Testis (tissue), 3 donors: ENCODE measurements around the gene SERPINB11. TPM values are rescaled to one million over a fixed set of nuclear protein-coding genes. Genes with fewer than 3 reads are reported as not detected.

Experiments
- DNase-seq: peaks from one replicate; pipeline ENCODE4 v3.0.0-alpha.2; 2019
- H3K27ac ChIP-seq, 2 donors: fragments of 200-600 bp; sonication (generic); one replicate each; pipeline ENCODE4 v1.5.1; 2019
- H3K27me3 ChIP-seq: fragments of 200-600 bp; sonication (generic); one replicate; pipeline ENCODE4 v1.5.1; 2019
- H3K36me3 ChIP-seq: fragments of 200-600 bp; sonication (generic); one replicate; pipeline ENCODE4 v1.5.1; 2017; ENCODE audit warnings: low read depth; ENCODE audit errors: missing control alignments
- H3K4me1 ChIP-seq: fragments of 200-600 bp; sonication (generic); one replicate; pipeline ENCODE4 v1.5.1; 2019
- H3K4me3 ChIP-seq, 2 donors: fragments of 200-600 bp; sonication (generic); one replicate each; pipeline ENCODE4 v1.5.1; 2017 to 2019
- H3K9me3 ChIP-seq: fragments of 200-600 bp; sonication (generic); one replicate; pipeline ENCODE4 v1.5.1; 2017
- POLR2A ChIP-seq: fragments of 450-650 bp; IDR thresholded peaks from one replicate; pipeline ENCODE4 v1.6.1; 2017; ENCODE audit warnings: antibody characterized with exemption, mild to moderate bottlenecking, moderate library complexity
- WGBS, 2 donors: methylation state at CpG; one replicate each; pipeline ENCODE4 v1.1.5; 2018; 5-methylcytosine and 5-hydroxymethylcytosine counted together
- intact Hi-C: fragments of 100-400 bp; cut with DNase I; formaldehyde crosslinking; loops from one replicate; pipeline ENCODE4 v1.15.1; 2023; ENCODE audit warnings: low total_unique reads
- polyA plus RNA-seq: library from polyadenylated mRNA; stranded (reverse); fragments of 350-450 nt; fragmentation: Illumina TruSeq; extraction: RNeasy Lipid Tissue Mini Kit (QIAGEN cat#74804); gene quantifications from one replicate; pipeline ENCODE4 v1.2.3, GENCODE V29; 2014; ENCODE audit warnings: low read depth, low replicate concordance; ENCODE audit not compliant: insufficient read depth
- total RNA-seq, 2 donors: library from RNA; depleted of rRNA; stranded (reverse); fragments of >200 nt; gene quantifications; one replicate each; pipeline ENCODE4 v1.2.3, GENCODE V29; 2016
- TF ChIP-seq, protein P1 (sequence below), 3 experiments: fragments of 450-650 bp in 2 of 3; fragments of 200-600 bp in 1 of 3; sonication (generic) in 1 of 3; IDR thresholded peaks; one replicate each; pipeline ENCODE4 v1.5.1; 2016 to 2019; ENCODE audit warnings: antibody characterized with exemption in 3 of 3, mild to moderate bottlenecking in 2 of 3, moderate library complexity in 1 of 3

Gene SERPINB11
- total and polyA plus RNA-seq, 3 donors from 2014 or later, result 0.34 to 2.0 (median 0.50) TPM

DNA sequence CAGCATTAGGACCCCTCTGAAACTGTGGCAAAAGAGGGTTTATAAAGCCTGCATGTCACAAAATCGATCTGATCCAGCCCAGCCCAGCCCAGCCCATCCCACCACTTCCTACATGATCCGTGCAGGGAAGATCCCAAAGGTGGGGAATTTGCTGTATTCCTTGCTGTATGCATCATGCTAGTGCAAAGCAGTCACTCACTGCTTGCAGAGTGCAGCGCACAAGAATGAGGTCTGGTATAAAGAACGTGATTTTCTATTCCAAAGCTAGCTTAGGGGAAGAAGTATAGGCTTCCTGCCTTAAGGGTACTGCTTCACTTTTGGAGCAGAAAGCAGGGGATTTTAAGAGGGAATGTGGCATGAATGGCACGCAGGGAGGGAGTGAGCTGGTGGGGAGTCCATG, 18.9 kb upstream of the SERPINB11 start:
- no peak for TF ChIP-seq POLR2A
- TF ChIP-seq, protein P1, sequence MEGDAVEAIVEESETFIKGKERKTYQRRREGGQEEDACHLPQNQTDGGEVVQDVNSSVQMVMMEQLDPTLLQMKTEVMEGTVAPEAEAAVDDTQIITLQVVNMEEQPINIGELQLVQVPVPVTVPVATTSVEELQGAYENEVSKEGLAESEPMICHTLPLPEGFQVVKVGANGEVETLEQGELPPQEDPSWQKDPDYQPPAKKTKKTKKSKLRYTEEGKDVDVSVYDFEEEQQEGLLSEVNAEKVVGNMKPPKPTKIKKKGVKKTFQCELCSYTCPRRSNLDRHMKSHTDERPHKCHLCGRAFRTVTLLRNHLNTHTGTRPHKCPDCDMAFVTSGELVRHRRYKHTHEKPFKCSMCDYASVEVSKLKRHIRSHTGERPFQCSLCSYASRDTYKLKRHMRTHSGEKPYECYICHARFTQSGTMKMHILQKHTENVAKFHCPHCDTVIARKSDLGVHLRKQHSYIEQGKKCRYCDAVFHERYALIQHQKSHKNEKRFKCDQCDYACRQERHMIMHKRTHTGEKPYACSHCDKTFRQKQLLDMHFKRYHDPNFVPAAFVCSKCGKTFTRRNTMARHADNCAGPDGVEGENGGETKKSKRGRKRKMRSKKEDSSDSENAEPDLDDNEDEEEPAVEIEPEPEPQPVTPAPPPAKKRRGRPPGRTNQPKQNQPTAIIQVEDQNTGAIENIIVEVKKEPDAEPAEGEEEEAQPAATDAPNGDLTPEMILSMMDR (IDR thresholded peaks at IDR 0.05), result no peak
- Histone ChIP-seq H3K4me1 (no peaks in the 10 kb centered on the region), H3K9me3 (no peaks in the 10 kb centered on the region), H3K36me3 (no peaks in the 10 kb centered on the region), H3K4me3 (no peak overlapping the region), H3K27me3 (no peaks in the 10 kb centered on the region), H3K27ac (no peak overlapping the region)
- intact Hi-C loops, result no loop called here
- no peak for DNase-seq
- 81 to 87% methylated on average over 5 of the region's 5 CpGs for WGBS, 2 donors

DNA sequence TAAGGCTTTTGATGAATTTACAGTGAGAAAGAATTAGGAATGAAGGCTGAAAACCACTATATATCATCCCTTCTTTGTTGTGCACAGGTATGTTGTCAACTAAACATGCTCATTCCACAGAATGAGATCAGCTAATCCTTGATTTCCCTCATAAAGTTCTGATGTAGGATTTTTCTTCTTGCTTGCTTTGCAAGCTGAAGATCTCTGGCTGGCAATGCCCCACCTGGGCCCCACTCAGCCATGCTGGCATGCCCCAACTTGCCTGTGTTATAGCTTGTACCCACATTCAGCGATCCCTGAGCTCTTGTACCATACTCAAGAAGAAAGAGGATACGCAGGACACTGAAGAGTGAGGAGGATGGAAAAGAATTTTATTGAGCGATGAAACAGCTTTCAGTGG, 18.0 kb upstream of the SERPINB11 start:
- Histone ChIP-seq H3K27me3 (no peaks in the 10 kb centered on the region), H3K4me1 (no peaks in the 10 kb centered on the region), H3K9me3 (no peaks in the 10 kb centered on the region), H3K4me3 (no peak overlapping the region), H3K27ac (no peak overlapping the region), H3K36me3 (no peaks in the 10 kb centered on the region)
- intact Hi-C loops, result no loop called here
- 93 to 96% methylated on average over 3 of the region's 3 CpGs for WGBS, 2 donors
- DNase-seq, result no peak
- TF ChIP-seq, protein P1 (IDR thresholded peaks at IDR 0.05), result no peak
- no peak for TF ChIP-seq POLR2A

DNA sequence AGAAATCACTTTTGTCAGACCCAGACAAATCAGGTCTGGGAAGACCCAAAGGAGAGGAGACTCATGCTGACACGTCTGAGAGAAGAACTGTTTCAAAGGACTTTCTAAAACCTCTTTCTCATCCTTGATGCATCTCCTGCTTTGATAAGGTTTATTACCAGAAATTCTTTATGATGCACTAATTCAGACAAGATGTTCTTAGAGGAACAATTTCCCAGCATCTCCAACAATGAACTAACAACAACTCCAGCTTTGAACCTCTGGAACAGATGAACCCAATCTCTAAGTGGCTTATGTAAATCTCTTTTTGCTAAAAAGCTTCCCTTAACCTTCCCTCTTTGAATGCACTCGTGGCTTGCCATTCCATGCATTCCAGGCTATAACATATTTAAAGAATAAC, 15.9 kb upstream of the SERPINB11 start:
- Histone ChIP-seq H3K27ac (no peak overlapping the region), H3K4me1 (no peaks in the 10 kb centered on the region), H3K9me3 (no peaks in the 10 kb centered on the region), H3K36me3 (no peaks in the 10 kb centered on the region), H3K27me3 (no peaks in the 10 kb centered on the region), H3K4me3 (no peak overlapping the region)
- no peak for TF ChIP-seq POLR2A
- TF ChIP-seq, protein P1 (IDR thresholded peaks at IDR 0.05), result no peak
- no peak for DNase-seq
- intact Hi-C loops, result no loop called here
- WGBS, 2 donors, result 60 to 75% methylated on average over 2 of the region's 2 CpGs

DNA sequence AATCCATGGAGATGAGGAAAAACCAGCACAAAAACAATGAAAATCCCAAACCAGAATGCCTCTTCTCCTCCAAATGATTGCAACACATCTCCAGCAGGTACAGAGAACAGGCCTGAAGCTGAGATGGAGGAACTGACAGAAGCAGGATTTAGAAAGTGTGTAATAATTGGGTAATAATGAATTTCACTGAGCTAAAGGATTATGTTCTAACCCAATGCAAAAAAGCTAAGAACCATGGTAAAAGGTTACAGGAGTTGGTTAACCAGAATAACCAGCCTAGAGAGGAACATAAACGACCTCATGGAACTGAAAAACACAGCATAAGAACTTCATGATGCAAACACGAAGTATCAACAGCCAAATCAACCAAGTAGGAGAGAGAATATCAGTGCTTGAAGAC, 13.7 kb upstream of the SERPINB11 start:
- 69 to 77% methylated on average over 2 of the region's 2 CpGs for WGBS, 2 donors

More for the DNA sequence above, 13.7 kb upstream of the SERPINB11 start:
- intact Hi-C loops, result no loop called here
- no peak overlapping the region for H3K27ac ChIP-seq
- H3K36me3 ChIP-seq, result no peaks in the 10 kb centered on the region
- no peaks in the 10 kb centered on the region for H3K9me3 ChIP-seq
- H3K4me3 ChIP-seq, result no peak overlapping the region
- no peaks in the 10 kb centered on the region for H3K27me3 ChIP-seq
- H3K4me1 ChIP-seq, result no peaks in the 10 kb centered on the region
- TF ChIP-seq POLR2A, result no peak
- TF ChIP-seq, protein P1 (IDR thresholded peaks at IDR 0.05), result no peak
- no peak for DNase-seq
